GM23338 (cell line): ENCODE results near the gene IMP3. TPM values are rescaled to one million over a fixed set of nuclear protein-coding genes. Genes with fewer than 3 reads are reported as not detected.

Experiments used
- ATAC-seq: fragments of 200-7000 bp; cut with Tn5 transposase; 3 replicates; pipeline ENCODE4 v1.9.1; 2020
- DNase-seq: peaks from one replicate; pipeline ENCODE4 v3.0.0-alpha.2; 2015; ENCODE audit warnings: low spot score
- H2AFZ ChIP-seq: fragments of 200-600 bp; sonication (generic); 2 replicates; pipeline ENCODE4 v1.8.0; 2016; ENCODE audit warnings: antibody characterized with exemption, mild to moderate bottlenecking, moderate library complexity
- H3F3A ChIP-seq: fragments of 200-600 bp; sonication (generic); replicated peaks from 2 replicates; pipeline ENCODE4 v1.8.0; 2017; ENCODE audit warnings: antibody characterized with exemption, mixed run types, low read depth
- H3K27ac ChIP-seq: fragments of 200-600 bp; sonication (generic); 2 replicates; pipeline ENCODE4 v1.6.1; 2016; ENCODE audit warnings: low read depth
- H3K27me3 ChIP-seq: fragments of 200-600 bp; sonication (generic); 2 replicates; pipeline ENCODE4 v1.8.0; 2016; ENCODE audit warnings: mild to moderate bottlenecking, mixed run types, moderate library complexity; ENCODE audit not compliant: insufficient read depth
- H3K36me3 ChIP-seq: fragments of 200-600 bp; sonication (generic); 2 replicates; pipeline ENCODE4 v1.8.0; 2016; ENCODE audit warnings: mild to moderate bottlenecking; ENCODE audit not compliant: insufficient read depth
- H3K4me1 ChIP-seq: fragments of 200-600 bp; sonication (generic); 2 replicates; pipeline ENCODE4 v1.8.0; 2016; ENCODE audit warnings: mild to moderate bottlenecking, moderate library complexity; ENCODE audit not compliant: insufficient read depth
- H3K4me2 ChIP-seq: fragments of 200-600 bp; sonication (generic); 2 replicates; pipeline ENCODE4 v1.7.1; 2017; ENCODE audit warnings: mixed run types
- H3K4me3 ChIP-seq: fragments of 200-600 bp; sonication (generic); 2 replicates; pipeline ENCODE4 v1.6.1; 2016; ENCODE audit warnings: mixed run types
- H3K79me2 ChIP-seq: fragments of 200-600 bp; sonication (generic); replicated peaks from 2 replicates; pipeline ENCODE4 v1.8.0; 2017; ENCODE audit warnings: mild to moderate bottlenecking; ENCODE audit not compliant: insufficient read depth
- H3K9me2 ChIP-seq: fragments of 200-600 bp; sonication (generic); 2 replicates; pipeline ENCODE4 v1.8.0; 2017; ENCODE audit not compliant: insufficient read depth
- H4K20me1 ChIP-seq: fragments of 200-600 bp; sonication (generic); replicated peaks from 2 replicates; pipeline ENCODE4 v1.8.0; 2017; ENCODE audit warnings: mild to moderate bottlenecking; ENCODE audit not compliant: insufficient read depth
- H3K27ac Mint-ChIP-seq: 2 replicates; pipeline ENCODE4 v1.8.0; 2020; ENCODE audit warnings: inconsistent platforms, mild to moderate bottlenecking, moderate library complexity, mixed read lengths
- H3K27me3 Mint-ChIP-seq: 3 replicates; pipeline ENCODE4 v1.8.0; 2022; ENCODE audit warnings: low read depth, mild to moderate bottlenecking, moderate library complexity, mixed read lengths, inconsistent platforms; ENCODE audit not compliant: insufficient read depth, poor library complexity
- H3K36me3 Mint-ChIP-seq: 3 replicates; pipeline ENCODE4 v1.8.0; 2021; ENCODE audit warnings: low read depth, mild to moderate bottlenecking, inconsistent platforms, moderate library complexity, mixed read lengths
- H3K4me1 Mint-ChIP-seq: 3 replicates; pipeline ENCODE4 v1.8.0; 2020; ENCODE audit warnings: mild to moderate bottlenecking, inconsistent platforms, mixed read lengths
- H3K4me3 Mint-ChIP-seq: 3 replicates; pipeline ENCODE4 v1.8.0; 2021; ENCODE audit warnings: moderate library complexity, mild to moderate bottlenecking, inconsistent platforms, mixed read lengths
- H3K9me3 Mint-ChIP-seq: 3 replicates; pipeline ENCODE4 v1.8.0; 2020; ENCODE audit warnings: moderate library complexity, mild to moderate bottlenecking, inconsistent platforms, mixed read lengths
- CREB1 ChIP-seq: fragments of 250-450 bp; sonication (Bioruptor Pico); IDR thresholded peaks from 2 replicates; pipeline ENCODE4 v1.5.0; 2020; ENCODE audit warnings: low read depth, mild to moderate bottlenecking, moderate library complexity
- CTCF ChIP-seq, 2 experiments: fragments of 200-600 bp in 1 of 2; sonication (generic) in 1 of 2; conservative IDR thresholded peaks; 2 replicates each; pipeline versions ENCODE4 v1.5.1 to v1.6.1; 2016 to 2017; ENCODE audit warnings: antibody characterized with exemption in 2 of 2, low read depth in 2 of 2, mild to moderate bottlenecking in 2 of 2, moderate library complexity in 1 of 2
- ETS1 ChIP-seq: IDR thresholded peaks from 2 replicates; pipeline ENCODE4 v1.6.1; 2016; ENCODE audit warnings: antibody characterized with exemption
- EZH2phosphoT487 ChIP-seq: fragments of 200-600 bp; sonication (generic); IDR thresholded peaks from one replicate; pipeline ENCODE4 v1.8.1; 2018; ENCODE audit warnings: antibody characterized with exemption; ENCODE audit not compliant: unreplicated experiment
- JUNB ChIP-seq: IDR thresholded peaks from one replicate; pipeline ENCODE4 v1.6.1; 2016; ENCODE audit warnings: antibody characterized with exemption; ENCODE audit not compliant: unreplicated experiment
- NANOG ChIP-seq: IDR thresholded peaks from 2 replicates; pipeline ENCODE4 v1.6.1; 2016; ENCODE audit warnings: antibody characterized with exemption, borderline replicate concordance
- REST ChIP-seq: IDR thresholded peaks from one replicate; pipeline ENCODE4 v1.6.1; 2018; ENCODE audit warnings: antibody characterized with exemption; ENCODE audit not compliant: unreplicated experiment
- STAT1 ChIP-seq: IDR thresholded peaks from one replicate; pipeline ENCODE4 v1.6.1; 2016; ENCODE audit warnings: antibody characterized with exemption; ENCODE audit not compliant: unreplicated experiment
- ZNF462 ChIP-seq: fragments of 250-450 bp; sonication (Bioruptor Pico); IDR thresholded peaks from 2 replicates; pipeline ENCODE4 v1.5.0; 2020; ENCODE audit warnings: mild to moderate bottlenecking, moderate library complexity
- polyA plus RNA-seq: library from polyadenylated mRNA; unstranded; fragments of >200 nt; fragmentation: Nextera tagmentation; extraction: Ambion mirVana; gene quantifications from 2 replicates; pipeline ENCODE4 v1.2.1, GENCODE V29; 2016
- total RNA-seq: library from RNA; depleted of rRNA; stranded (reverse); fragments of >200 nt; shearing (Covaris generic); gene quantifications from 2 replicates; pipeline ENCODE4 v1.2.3, GENCODE V29; 2014

The IMP3 gene
- total and polyA plus RNA-seq, 2 experiments from 2014 or later = 210 to 319 TPM

- H3K9me2 ChIP-seq = no peaks in the 10 kb centered on the region
- no peaks in the 10 kb centered on the region for H3K9me3 Mint-ChIP-seq
- H3K27me3 ChIP-seq = no peaks in the 10 kb centered on the region
- no peak overlapping the region for H3K4me3 ChIP-seq
- H3K36me3 ChIP-seq = no peaks in the 10 kb centered on the region
- no peaks in the 10 kb centered on the region for H3K4me1 ChIP-seq
- no peak overlapping the region for H3K27ac ChIP-seq
- peaks cover 9% of the 10 kb centered on the region for H3K36me3 Mint-ChIP-seq
- H3K27ac Mint-ChIP-seq = no peak overlapping the region
- H3K27me3 Mint-ChIP-seq = peaks cover 9% of the 10 kb centered on the region
- H3K4me1 Mint-ChIP-seq = no peaks in the 10 kb centered on the region
- DNase-seq (no peak), ATAC-seq (no peak)
- no peak overlapping the region for H2AFZ ChIP-seq
- H4K20me1 ChIP-seq = no peaks in the 10 kb centered on the region
- 0 out of 2 replicates have a peak, but pooled peaks cover 3% of the 10 kb centered on the region for H3F3A ChIP-seq
- H3K79me2 ChIP-seq = no peaks in the 10 kb centered on the region
- no peak overlapping the region for H3K4me2 ChIP-seq
- no peak overlapping the region; the same call in 2 of the 3 replicates for H3K4me3 Mint-ChIP-seq
- no peak for TF ChIP-seq ZNF462
- TF ChIP-seq REST = no peak
- no peak for TF ChIP-seq EZH2phosphoT487
- TF ChIP-seq JUNB = no peak
- TF ChIP-seq ETS1 = no peak
- no peak for TF ChIP-seq NANOG
- TF ChIP-seq CTCF (conservative IDR thresholded peaks at IDR 0.05; ENCODE audit: low read depth in 2 of 2) = no peak
- TF ChIP-seq CREB1 (CRISPR knock-in tag) = no peak
- TF ChIP-seq STAT1 = no peak
These were observed 49.8 kb downstream of the IMP3 start for GRCh38 chr15:75590239-75590638.
